Right hindlimb (tissue), 1 donor: ENCODE data around the gene MAP1LC3A.

Experiments
- DNase-seq: peaks from one replicate; pipeline ENCODE4 v3.0.0-alpha.2; 2018

The MAP1LC3A gene

GRCh38 chr20:34530342-34530741 lies 28.2 kb upstream of the MAP1LC3A start:
- no peak for DNase-seq

GRCh38 chr20:34531608-34532265 lies 26.8 kb upstream of the MAP1LC3A start:
- DNase-seq: no peak

GRCh38 chr20:34532320-34532719 lies 26.2 kb upstream of the MAP1LC3A start:
- DNase-seq: no peak

GRCh38 chr20:34532756-34533155 lies 25.8 kb upstream of the MAP1LC3A start:
- DNase-seq: no peak

- no peak for DNase-seq
Measured at GRCh38 chr20:34534391-34535165, 23.9 kb upstream of the MAP1LC3A start.

- DNase-seq: no peak
Measured at GRCh38 chr20:34535301-34535840, 23.1 kb upstream of the MAP1LC3A start.

GRCh38 chr20:34535857-34536256 lies 22.7 kb upstream of the MAP1LC3A start:
- DNase-seq: no peak

- DNase-seq: no peak
Measured at GRCh38 chr20:34536798-34537394, 21.6 kb upstream of the MAP1LC3A start.

- DNase-seq: no peak
Measured at GRCh38 chr20:34537651-34538050, 20.9 kb upstream of the MAP1LC3A start.

GRCh38 chr20:34538671-34539123 lies 19.8 kb upstream of the MAP1LC3A start:
- no peak for DNase-seq

GRCh38 chr20:34539756-34540155 lies 18.8 kb upstream of the MAP1LC3A start:
- DNase-seq: no peak

GRCh38 chr20:34540596-34541263 lies 17.8 kb upstream of the MAP1LC3A start:
- DNase-seq: no peak

- no peak for DNase-seq
Measured at GRCh38 chr20:34541264-34541901, 17.1 kb upstream of the MAP1LC3A start.

- no peak for DNase-seq
Measured at GRCh38 chr20:34541917-34542316, 16.6 kb upstream of the MAP1LC3A start.

GRCh38 chr20:34542439-34542838 lies 16.1 kb upstream of the MAP1LC3A start:
- DNase-seq: no peak

GRCh38 chr20:34543463-34544056 lies 15.0 kb upstream of the MAP1LC3A start:
- no peak for DNase-seq

- DNase-seq: no peak
Measured at GRCh38 chr20:34544109-34544796, 14.3 kb upstream of the MAP1LC3A start.

- no peak for DNase-seq
Measured at GRCh38 chr20:34546751-34547181, 11.8 kb upstream of the MAP1LC3A start.

GRCh38 chr20:34547844-34548613 lies 10.5 kb upstream of the MAP1LC3A start:
- no peak for DNase-seq

GRCh38 chr20:34549291-34549928 lies 9.1 kb upstream of the MAP1LC3A start:
- no peak for DNase-seq
